NCI-H1930 (cell line): ENCODE measurements around the gene PLEKHG1.
A peak's percentile ranks its signal among the peaks of the same experiment; 100 is the strongest.

Experiments used
- DNase-seq, 2 experiments: peaks; one replicate each; lab custom pipeline; 2025; lab: John Stamatoyannopoulos, UW

Gene PLEKHG1

GRCh38 chr6:150599199-150600009 lies at the start of gene PLEKHG1:
Gene PLEKHG1 (plus strand): TSS chr6:150599885. CDS start chr6:150733682, 133,797 bp downstream.
- peak in 1 of 2 experiments; percentile 15 for DNase-seq

- no peak for DNase-seq
Measured at GRCh38 chr6:150550244-150550643, 49.4 kb upstream of the PLEKHG1 start.

GRCh38 chr6:150557043-150557599 lies 42.6 kb upstream of the PLEKHG1 start:
- no peak for DNase-seq

- DNase-seq = no peak
Measured at GRCh38 chr6:150560004-150560883, 39.4 kb upstream of the PLEKHG1 start.

GRCh38 chr6:150560884-150561219 lies 38.8 kb upstream of the PLEKHG1 start:
- DNase-seq = no peak

- DNase-seq = no peak
Measured at GRCh38 chr6:150565945-150566344, 33.7 kb upstream of the PLEKHG1 start.

- no peak for DNase-seq
Measured at GRCh38 chr6:150566486-150566885, 33.2 kb upstream of the PLEKHG1 start.

GRCh38 chr6:150567380-150567779 lies 32.3 kb upstream of the PLEKHG1 start:
- DNase-seq = no peak

- DNase-seq = no peak
Measured at GRCh38 chr6:150567823-150568383, 31.8 kb upstream of the PLEKHG1 start.

- DNase-seq = no peak
Measured at GRCh38 chr6:150568560-150568959, 31.1 kb upstream of the PLEKHG1 start.

GRCh38 chr6:150569161-150569560 lies 30.5 kb upstream of the PLEKHG1 start:
- no peak for DNase-seq

- DNase-seq = no peak
Measured at GRCh38 chr6:150573041-150573681, 26.5 kb upstream of the PLEKHG1 start.

GRCh38 chr6:150575836-150576235 lies 23.8 kb upstream of the PLEKHG1 start:
- DNase-seq = no peak

GRCh38 chr6:150576651-150577226 lies 22.9 kb upstream of the PLEKHG1 start:
- no peak for DNase-seq

GRCh38 chr6:150579611-150580010 lies 20.1 kb upstream of the PLEKHG1 start:
- DNase-seq = no peak

GRCh38 chr6:150580489-150580888 lies 19.2 kb upstream of the PLEKHG1 start:
- DNase-seq = no peak

GRCh38 chr6:150584065-150584464 lies 15.6 kb upstream of the PLEKHG1 start:
- no peak for DNase-seq

GRCh38 chr6:150584596-150584995 lies 15.1 kb upstream of the PLEKHG1 start:
- DNase-seq = no peak

GRCh38 chr6:150586850-150587359 lies 12.8 kb upstream of the PLEKHG1 start:
- DNase-seq = no peak

GRCh38 chr6:150587637-150588036 lies 12.0 kb upstream of the PLEKHG1 start:
- DNase-seq = no peak

GRCh38 chr6:150588888-150589499 lies 10.7 kb upstream of the PLEKHG1 start:
- DNase-seq = no peak
